OCI-LY3 (cell line): ENCODE results near the gene GAPT.

ENCODE experiments used
- H2AFZ ChIP-seq: fragments of 200-600, 300-600 bp; shearing (Covaris generic); 2 replicates; pipeline ENCODE4 v1.6.0; 2014; ENCODE audit warnings: antibody characterized with exemption, low read depth, low read length
- H3K27ac ChIP-seq: fragments of 200-600, 300-600 bp; sonication (generic); 2 replicates; pipeline ENCODE4 v1.5.1; 2014; ENCODE audit warnings: mild to moderate bottlenecking, low read length, moderate library complexity, mixed read lengths
- H3K27me3 ChIP-seq: fragments of 200-600, 300-600 bp; sonication (generic); 2 replicates; pipeline ENCODE4 v1.6.1; 2014; ENCODE audit warnings: low read depth, low read length, mixed read lengths
- H3K36me3 ChIP-seq: fragments of 200-600, 300-600 bp; sonication (generic); replicated peaks from 2 replicates; pipeline ENCODE3; 2014; ENCODE audit warnings: low read depth, low read length, mixed read lengths
- H3K4me1 ChIP-seq: fragments of 300-600, 200-600 bp; sonication (generic); 2 replicates; pipeline ENCODE4 v1.6.1; 2014; ENCODE audit warnings: low read length, mixed read lengths
- H3K4me2 ChIP-seq: fragments of 200-600, 300-600 bp; sonication (generic); 2 replicates; pipeline ENCODE4 v1.6.1; 2014; ENCODE audit warnings: low read length, mixed read lengths
- H3K4me3 ChIP-seq: fragments of 300-600, 200-600 bp; sonication (generic); 2 replicates; pipeline ENCODE4 v1.5.1; 2014; ENCODE audit warnings: antibody characterized with exemption, mild to moderate bottlenecking, low read length, moderate library complexity
- H3K79me2 ChIP-seq: fragments of 300-600, 200-600 bp; shearing (Covaris generic); 2 replicates; pipeline ENCODE4 v1.6.1; 2014; ENCODE audit warnings: mild to moderate bottlenecking, low read length, mixed read lengths
- H3K9ac ChIP-seq: fragments of 300-600, 200-600 bp; shearing (Covaris generic); 2 replicates; pipeline ENCODE4 v1.6.0; 2014; ENCODE audit warnings: mild to moderate bottlenecking, low read length, moderate library complexity
- H3K9me3 ChIP-seq: fragments of 200-600, 300-600 bp; shearing (Covaris generic); 2 replicates; pipeline ENCODE4 v1.6.1; 2014; ENCODE audit warnings: low read length, mixed read lengths; ENCODE audit not compliant: insufficient read depth
- H4K20me1 ChIP-seq: fragments of 200-600, 300-600 bp; sonication (generic); 2 replicates; pipeline ENCODE4 v1.6.1; 2016; ENCODE audit warnings: low read length, mixed read lengths; ENCODE audit not compliant: insufficient read depth
- CTCF ChIP-seq: fragments of 200-600, 300-600 bp; sonication (generic); IDR thresholded peaks from 2 replicates; pipeline ENCODE4 v1.5.1; 2014; ENCODE audit warnings: antibody characterized with exemption, low read length, low read depth
- EZH2phosphoT487 ChIP-seq: fragments of 200-600 bp; shearing (Covaris generic); IDR thresholded peaks from 2 replicates; pipeline ENCODE4 v1.6.1; 2018; ENCODE audit warnings: antibody characterized with exemption, mixed run types, low read depth

GAPT gene

DNA sequence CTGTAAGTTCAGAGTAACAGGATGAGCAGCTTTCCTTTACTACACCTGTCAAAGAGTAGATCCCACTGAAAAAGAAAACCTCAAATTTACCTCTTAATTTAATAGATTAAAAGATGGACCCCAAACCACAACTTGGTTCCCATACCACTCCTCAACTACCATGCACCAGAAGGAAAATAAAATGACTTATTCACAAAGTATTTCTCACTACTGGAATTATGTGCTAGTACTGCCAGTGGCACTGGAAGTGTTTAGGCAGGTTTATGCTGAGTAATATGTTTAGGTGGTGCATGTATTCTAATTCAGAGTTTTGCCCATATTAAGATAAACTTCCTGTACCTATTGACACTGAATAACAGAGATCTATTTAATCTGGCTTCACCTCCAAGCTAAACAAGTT lies 37.9 kb upstream of the GAPT start:
- Histone ChIP-seq H4K20me1 (no peaks in the 10 kb centered on the region), H2AFZ (no peak overlapping the region), H3K4me3 (no peak overlapping the region), H3K4me2 (no peak overlapping the region), H3K27ac (no peak overlapping the region), H3K36me3 (no peaks in the 10 kb centered on the region), H3K9me3 (no peaks in the 10 kb centered on the region), H3K79me2 (no peaks in the 10 kb centered on the region), H3K4me1 (no peaks in the 10 kb centered on the region), H3K27me3 (no peaks in the 10 kb centered on the region), H3K9ac (no peak overlapping the region)
- no peak for TF ChIP-seq CTCF
- TF ChIP-seq EZH2phosphoT487 = no peak

DNA sequence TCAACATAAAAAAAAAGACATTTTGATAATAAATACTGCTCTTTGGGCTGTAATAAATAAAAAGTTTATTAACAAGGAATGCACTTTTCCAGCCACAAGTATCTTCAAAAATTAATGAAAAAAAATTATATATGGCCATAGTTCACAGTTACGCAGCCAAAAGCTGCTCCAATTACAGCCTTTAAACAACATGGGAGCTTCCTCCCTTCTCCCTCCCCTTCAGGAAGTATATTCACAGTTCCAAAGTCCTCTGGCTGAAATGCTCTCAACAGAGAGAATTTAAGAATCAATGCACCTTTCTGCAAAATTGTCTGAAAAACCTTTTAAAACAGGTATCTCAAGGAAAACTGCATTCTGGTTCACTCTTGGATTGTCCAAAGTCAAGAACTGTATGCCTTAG lies 37.2 kb upstream of the GAPT start:
- Histone ChIP-seq H3K4me2 (no peak overlapping the region), H3K4me1 (no peaks in the 10 kb centered on the region), H3K9ac (no peak overlapping the region), H3K4me3 (no peak overlapping the region), H3K9me3 (no peaks in the 10 kb centered on the region), H3K36me3 (no peaks in the 10 kb centered on the region), H3K27ac (no peak overlapping the region), H3K79me2 (no peaks in the 10 kb centered on the region), H2AFZ (no peak overlapping the region), H3K27me3 (no peaks in the 10 kb centered on the region), H4K20me1 (no peaks in the 10 kb centered on the region)
- TF ChIP-seq EZH2phosphoT487 (no peak), CTCF (no peak)

DNA sequence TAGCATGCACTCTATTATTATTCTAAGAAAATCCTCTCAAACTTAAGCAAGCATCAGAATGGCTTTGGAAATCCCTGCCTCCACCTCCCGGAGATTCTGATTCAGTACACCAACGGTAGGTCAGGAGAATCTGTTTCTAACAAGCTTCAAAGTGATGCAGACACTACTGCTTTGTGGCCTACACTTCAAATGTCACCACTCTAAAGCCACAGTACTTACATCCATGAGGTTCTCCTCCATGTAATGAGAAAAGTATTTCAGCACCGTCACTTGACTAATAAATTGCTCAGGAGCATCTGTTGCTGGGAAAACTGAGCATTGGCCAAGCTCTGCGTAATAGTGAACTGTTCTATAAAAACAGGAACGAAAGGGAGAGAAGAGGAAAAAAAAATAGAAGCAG lies 36.2 kb upstream of the GAPT start:
- Histone ChIP-seq H4K20me1 (no peaks in the 10 kb centered on the region), H3K79me2 (no peaks in the 10 kb centered on the region), H2AFZ (no peak overlapping the region), H3K36me3 (no peaks in the 10 kb centered on the region), H3K27me3 (no peaks in the 10 kb centered on the region), H3K9me3 (no peaks in the 10 kb centered on the region), H3K4me2 (no peak overlapping the region), H3K9ac (no peak overlapping the region), H3K4me3 (no peak overlapping the region), H3K27ac (no peak overlapping the region), H3K4me1 (no peaks in the 10 kb centered on the region)
- no peak for TF ChIP-seq CTCF
- TF ChIP-seq EZH2phosphoT487 = no peak

- no peaks in the 10 kb centered on the region for H3K79me2 ChIP-seq
- H3K4me3 ChIP-seq = no peak overlapping the region
Observed at GRCh38 chr5:58455480-58455879, 35.8 kb upstream of the GAPT start.

More at GRCh38 chr5:58455480-58455879, 35.8 kb upstream of the GAPT start:
- Histone ChIP-seq H3K36me3 (no peaks in the 10 kb centered on the region), H3K27ac (no peak overlapping the region), H3K9me3 (no peaks in the 10 kb centered on the region), H3K9ac (no peak overlapping the region), H4K20me1 (no peaks in the 10 kb centered on the region), H3K4me2 (no peak overlapping the region), H3K27me3 (no peaks in the 10 kb centered on the region), H3K4me1 (no peaks in the 10 kb centered on the region), H2AFZ (no peak overlapping the region)
- TF ChIP-seq CTCF (no peak), EZH2phosphoT487 (no peak)
